MM.1S (cell line): Measurements from ENCODE around the gene BLOC1S1.

Source experiments
- CTCF ChIP-seq: fragments of 300-600 bp; sonication (generic); IDR thresholded peaks from 2 replicates; pipeline ENCODE4 v1.5.1; 2016; ENCODE audit warnings: antibody characterized with exemption, low read length, mixed read lengths
- EZH2 ChIP-seq: fragments of 300-600 bp; sonication (generic); optimal IDR thresholded peaks from 2 replicates; pipeline ENCODE3; 2017; ENCODE audit warnings: low read depth, mild to moderate bottlenecking, antibody characterized with exemption, low read length, mixed read lengths
- EZH2phosphoT487 ChIP-seq: fragments of 300-600 bp; sonication (generic); IDR thresholded peaks from 2 replicates; pipeline ENCODE4 v1.6.1; 2018; ENCODE audit warnings: antibody characterized with exemption, low read length

GRCh38 chr12:55694188-55694515 is 21.7 kb upstream of the BLOC1S1 start:
- TF ChIP-seq EZH2phosphoT487 (no peak), CTCF (no peak), EZH2 (no peak)
